HCT116 (cell line): ENCODE data around the gene C1S. TPM values are rescaled to one million over a fixed set of nuclear protein-coding genes. Genes with fewer than 3 reads are reported as not detected.

Experiments used
- ATAC-seq: fragments of 200-7000 bp; cut with Tn5 transposase; 2 replicates; pipeline ENCODE4 v1.9.1; 2020; ENCODE audit warnings: mild to moderate bottlenecking, moderate library complexity
- BruUV-seq: library from RNA; stranded (reverse); fragments of 400-500 nt; replicated peaks from 2 replicates; lab custom pipeline; 2021; lab: Mats Ljungman, UMichigan
- CTCF ChIA-PET: fragments of 300-600 bp; sonication (Branson Sonifier 250); formaldehyde crosslinking; loops from one replicate; lab custom pipeline; 2021; ENCODE audit warnings: antibody characterized with exemption; lab: Charles Lee
- POLR2A ChIA-PET: fragments of 300-600, 350-600 bp; sonication (Branson Sonifier 250); formaldehyde crosslinking; loops from one replicate; lab custom pipeline; 2021; ENCODE audit warnings: antibody characterized with exemption; lab: Charles Lee
- RAD21 ChIA-PET, 2 experiments: fragments of 300-600 bp; sonication (Branson Sonifier 250); formaldehyde crosslinking; loops; one replicate each; lab custom pipeline; 2023; ENCODE audit warnings: low total read pairs in 2 of 2; ENCODE audit not compliant: uncharacterized antibody in 2 of 2, unreplicated experiment in 2 of 2, low non-redundant PET in 1 of 2; lab: Charles Lee
- DNase-seq: peaks from one replicate; pipeline ENCODE4 v3.0.0-alpha.2; 2010; ENCODE audit warnings: low read depth, low spot score
- H2AFZ ChIP-seq: fragments of 200-600 bp; shearing (Covaris generic), sonication (generic); 2 replicates; pipeline ENCODE4 v1.6.1; 2017; ENCODE audit warnings: low read depth, mixed run types, mixed read lengths, antibody characterized with exemption, low read length; ENCODE audit not compliant: poor library complexity, severe bottlenecking
- H3K27ac ChIP-seq: 2 replicates; pipeline ENCODE4 v1.5.1; 2012; ENCODE audit warnings: low read depth, low read length
- H3K27me3 ChIP-seq: fragments of 200-600 bp; sonication (generic); 2 replicates; pipeline ENCODE4 v1.6.1; 2016; ENCODE audit warnings: mixed run types, low read length, mixed read lengths; ENCODE audit not compliant: insufficient read depth
- H3K36me3 ChIP-seq, 2 experiments: fragments of 200-500 bp in 1 of 2; fragments of 200-600 bp in 1 of 2; sonication (Bioruptor generic) in 1 of 2; sonication (generic) in 1 of 2; 2 replicates each; pipeline versions ENCODE4 v1.5.1 to v1.6.1; 2014 to 2016; ENCODE audit warnings: low read length in 2 of 2, inconsistent platforms in 1 of 2, mixed read lengths in 1 of 2, mixed run types in 1 of 2; ENCODE audit not compliant: insufficient read depth in 2 of 2, control insufficient read depth in 1 of 2
- H3K4me1 ChIP-seq, 2 experiments: fragments of 200-600 bp in 1 of 2; sonication (generic) in 1 of 2; 2 replicates each; pipeline versions ENCODE4 v1.5.1 to v1.6.1; 2012 to 2017; ENCODE audit warnings: low read length in 2 of 2, inconsistent platforms in 1 of 2, mild to moderate bottlenecking in 1 of 2, mixed read lengths in 1 of 2, mixed run types in 1 of 2, moderate library complexity in 1 of 2; ENCODE audit not compliant: insufficient read depth in 2 of 2, control insufficient read depth in 1 of 2
- H3K4me2 ChIP-seq: fragments of 200-600 bp; sonication (generic); 2 replicates; pipeline ENCODE4 v1.6.1; 2017; ENCODE audit warnings: mixed run types, low read length, mixed read lengths
- H3K4me3 ChIP-seq, 2 experiments: fragments of 200-600 bp in 1 of 2; sonication (generic) in 1 of 2; replicated peaks in 1 of 2; 2 replicates each; pipeline ENCODE4 v1.5.1; 2011 to 2016; ENCODE audit warnings: low read length in 2 of 2, control low read depth in 1 of 2, low read depth in 1 of 2, mild to moderate bottlenecking in 1 of 2, mixed read lengths in 1 of 2, mixed run types in 1 of 2
- H3K79me2 ChIP-seq: fragments of 200-600 bp; sonication (generic); 2 replicates; pipeline ENCODE4 v1.6.1; 2017; ENCODE audit warnings: mild to moderate bottlenecking, mixed run types, low read length, moderate library complexity, mixed read lengths; ENCODE audit not compliant: insufficient read depth
- H3K9ac ChIP-seq: fragments of 200-600 bp; sonication (generic); 2 replicates; pipeline ENCODE4 v1.6.1; 2016; ENCODE audit warnings: low read length, mixed read lengths
- H3K9me2 ChIP-seq: fragments of 200-600 bp; sonication (generic), shearing (Covaris generic); 2 replicates; pipeline ENCODE4 v1.6.1; 2017; ENCODE audit warnings: mixed run types, mild to moderate bottlenecking, moderate library complexity; ENCODE audit not compliant: insufficient read depth
- H3K9me3 ChIP-seq, 2 experiments: fragments of 200-500 bp in 1 of 2; fragments of 200-600 bp in 1 of 2; sonication (Bioruptor generic) in 1 of 2; sonication (generic) in 1 of 2; 2 replicates each; pipeline ENCODE4 v1.6.1; 2014 to 2017; ENCODE audit warnings: low read length in 2 of 2, mixed read lengths in 2 of 2, inconsistent platforms in 1 of 2, low read depth in 1 of 2, mild to moderate bottlenecking in 1 of 2, mixed run types in 1 of 2, moderate library complexity in 1 of 2; ENCODE audit not compliant: control insufficient read depth in 1 of 2, insufficient read depth in 1 of 2
- H4K20me1 ChIP-seq: fragments of 200-600 bp; sonication (generic), shearing (Covaris generic); 2 replicates; pipeline ENCODE4 v1.6.1; 2017; ENCODE audit warnings: mixed run types, mild to moderate bottlenecking, moderate library complexity; ENCODE audit not compliant: insufficient read depth
- EZH2phosphoT487 ChIP-seq: fragments of 200-600 bp; IDR thresholded peaks from 2 replicates; pipeline ENCODE4 v1.6.1; 2018; ENCODE audit warnings: antibody characterized with exemption, borderline replicate concordance
- POLR2AphosphoS5 ChIP-seq: IDR thresholded peaks from 2 replicates; pipeline ENCODE4 v1.6.1; 2011; ENCODE audit warnings: mild to moderate bottlenecking, low read depth, low read length, moderate library complexity
- REST ChIP-seq: IDR thresholded peaks from 2 replicates; pipeline ENCODE4 v1.6.1; 2012; ENCODE audit warnings: low read depth
- ZNF274 ChIP-seq: fragments of 200-500 bp; sonication (Bioruptor generic); IDR thresholded peaks from 2 replicates; pipeline ENCODE4 v1.6.1; 2014; ENCODE audit warnings: mild to moderate bottlenecking, low read depth, low read length, inconsistent platforms
- intact Hi-C: fragments of 100-400 bp; cut with micrococcal nuclease; formaldehyde crosslinking; loops from 2 replicates; pipeline ENCODE4 v1.10.0; 2022
- total RNA-seq: library from RNA; stranded (reverse); gene quantifications from one replicate; pipeline ENCODE4 v1.2.1, GENCODE V29; 2021; ENCODE audit not compliant: unreplicated experiment
- TF ChIP-seq, protein P1 (sequence below): IDR thresholded peaks from 2 replicates; pipeline ENCODE4 v1.6.1; 2012
- TF ChIP-seq, protein P2 (sequence below): IDR thresholded peaks from 2 replicates; pipeline ENCODE4 v1.6.1; 2012
- TF ChIP-seq, protein P3 (sequence below), 3 experiments: fragments of 200-600 bp in 1 of 3; sonication (generic) in 1 of 3; IDR thresholded peaks in 2 of 3; conservative IDR thresholded peaks in 1 of 3; 2 replicates each; pipeline ENCODE4 v1.5.1; 2012 to 2017; ENCODE audit warnings: low read depth in 2 of 3, low read length in 2 of 3, antibody characterized with exemption in 1 of 3, borderline replicate concordance in 1 of 3, control low read depth in 1 of 3, mild to moderate bottlenecking in 1 of 3, mixed read lengths in 1 of 3, mixed run types in 1 of 3, moderate library complexity in 1 of 3; ENCODE audit not compliant: insufficient read depth in 1 of 3

The C1S gene
- total RNA-seq, 1 experiment from 2014 or later, result 2.4 TPM

GRCh38 chr12:7096006-7096932 lies 35.8 kb downstream of the C1S start:
- CTCF ChIA-PET, result no interaction called here
- Histone ChIP-seq H2AFZ (no peak overlapping the region), H4K20me1 (no peaks in the 10 kb centered on the region), H3K27ac (no peak overlapping the region), H3K36me3 (peaks cover 0 to 6% of the 10 kb centered on the region in 2 experiments; a peak in 1 of 4 replicates), H3K27me3 (no peaks in the 10 kb centered on the region), H3K4me2 (no peak overlapping the region), H3K4me1 (peaks cover 0 to 6% of the 10 kb centered on the region in 2 experiments; a peak in 1 of 4 replicates), H3K9ac (no peak overlapping the region), H3K9me3 (no peaks in the 10 kb centered on the region), H3K9me2 (no peaks in the 10 kb centered on the region), H3K79me2 (no peaks in the 10 kb centered on the region), H3K4me3 (no peak overlapping the region)
- TF ChIP-seq, protein P1, sequence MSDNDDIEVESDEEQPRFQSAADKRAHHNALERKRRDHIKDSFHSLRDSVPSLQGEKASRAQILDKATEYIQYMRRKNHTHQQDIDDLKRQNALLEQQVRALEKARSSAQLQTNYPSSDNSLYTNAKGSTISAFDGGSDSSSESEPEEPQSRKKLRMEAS, result no peak
- peak; percentile 44 for TF ChIP-seq POLR2AphosphoS5
- TF ChIP-seq EZH2phosphoT487, result no peak
- intact Hi-C loops, result no loop called here
- POLR2A ChIA-PET, result no interaction called here
- BruUV-seq, result no TSS peak
- DNase-seq (no peak), ATAC-seq (no peak)
- RAD21 ChIA-PET, result interaction anchor here in 1 of 2 experiments (0.6 kb wide), 1 partner anchor 174 kb away, joined by 3 read pairs; no protein-coding TSS in a partner anchor

DNA sequence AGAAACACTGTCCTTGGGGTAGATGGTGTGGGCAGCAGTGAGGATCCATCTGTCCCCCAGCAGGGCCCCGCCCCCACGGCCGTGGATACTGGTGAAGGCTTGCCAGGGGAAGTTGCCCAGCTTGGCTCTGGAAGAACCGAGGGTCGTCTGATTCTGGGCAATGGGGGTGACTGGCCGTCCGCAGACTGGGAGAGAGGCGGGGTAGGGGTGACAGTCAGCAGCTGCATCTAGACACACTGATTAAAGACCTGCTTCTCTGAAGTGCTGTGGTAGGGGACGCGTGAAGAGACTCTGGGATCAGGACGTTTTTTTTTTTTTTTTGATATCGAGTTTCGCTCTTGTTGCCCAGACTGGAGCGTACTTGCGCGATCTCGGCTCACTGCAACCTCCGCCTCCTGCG lies 36.5 kb downstream of the C1S start:
- ATAC-seq, result no peak
- RAD21 ChIA-PET, result no interaction called here

More for the DNA sequence above, 36.5 kb downstream of the C1S start:
- ChIA-PET CTCF (no interaction called here), POLR2A (no interaction called here)
- H3K4me1 ChIP-seq, result peaks cover 0 to 4% of the 10 kb centered on the region in 2 experiments; a peak in 1 of 4 replicates
- no peaks in the 10 kb centered on the region for H3K79me2 ChIP-seq
- no peaks in the 10 kb centered on the region for H3K9me3 ChIP-seq
- no peak overlapping the region for H2AFZ ChIP-seq
- H3K9me2 ChIP-seq, result no peaks in the 10 kb centered on the region
- no peak overlapping the region for H3K9ac ChIP-seq
- H3K4me2 ChIP-seq, result no peak overlapping the region
- intact Hi-C loops, result no loop called here
- H3K27me3 ChIP-seq, result no peaks in the 10 kb centered on the region
- H3K36me3 ChIP-seq, result peaks cover 4 to 6% of the 10 kb centered on the region in 2 experiments; a peak in 2 of 4 replicates
- H3K4me3 ChIP-seq, result no peak overlapping the region
- TF ChIP-seq, protein P2, sequence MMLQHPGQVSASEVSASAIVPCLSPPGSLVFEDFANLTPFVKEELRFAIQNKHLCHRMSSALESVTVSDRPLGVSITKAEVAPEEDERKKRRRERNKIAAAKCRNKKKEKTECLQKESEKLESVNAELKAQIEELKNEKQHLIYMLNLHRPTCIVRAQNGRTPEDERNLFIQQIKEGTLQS, result no peak
- TF ChIP-seq, protein P3, sequence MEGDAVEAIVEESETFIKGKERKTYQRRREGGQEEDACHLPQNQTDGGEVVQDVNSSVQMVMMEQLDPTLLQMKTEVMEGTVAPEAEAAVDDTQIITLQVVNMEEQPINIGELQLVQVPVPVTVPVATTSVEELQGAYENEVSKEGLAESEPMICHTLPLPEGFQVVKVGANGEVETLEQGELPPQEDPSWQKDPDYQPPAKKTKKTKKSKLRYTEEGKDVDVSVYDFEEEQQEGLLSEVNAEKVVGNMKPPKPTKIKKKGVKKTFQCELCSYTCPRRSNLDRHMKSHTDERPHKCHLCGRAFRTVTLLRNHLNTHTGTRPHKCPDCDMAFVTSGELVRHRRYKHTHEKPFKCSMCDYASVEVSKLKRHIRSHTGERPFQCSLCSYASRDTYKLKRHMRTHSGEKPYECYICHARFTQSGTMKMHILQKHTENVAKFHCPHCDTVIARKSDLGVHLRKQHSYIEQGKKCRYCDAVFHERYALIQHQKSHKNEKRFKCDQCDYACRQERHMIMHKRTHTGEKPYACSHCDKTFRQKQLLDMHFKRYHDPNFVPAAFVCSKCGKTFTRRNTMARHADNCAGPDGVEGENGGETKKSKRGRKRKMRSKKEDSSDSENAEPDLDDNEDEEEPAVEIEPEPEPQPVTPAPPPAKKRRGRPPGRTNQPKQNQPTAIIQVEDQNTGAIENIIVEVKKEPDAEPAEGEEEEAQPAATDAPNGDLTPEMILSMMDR (IDR thresholded peaks at IDR 0.05 in 2 of 3, conservative IDR thresholded peaks at IDR 0.05 in 1 of 3; ENCODE audit: borderline replicate concordance in 1 of 3, insufficient read depth in 1 of 3, low read depth in 2 of 3, low read length in 2 of 3), result no peak
- TF ChIP-seq ZNF274 (no peak), REST (no peak)
- TF ChIP-seq, all 23 proteins: peak for 0
- H3K27ac ChIP-seq, result no peak overlapping the region
- no peak for DNase-seq
- H4K20me1 ChIP-seq, result no peaks in the 10 kb centered on the region
- no TSS peak for BruUV-seq
